CD4-positive, alpha-beta T cell treated with Interferon gamma for 1 hour (primary cell): Measurements from ENCODE around the gene VEZF1.

Experiments used
- DNase-seq: peaks from one replicate; pipeline ENCODE4 v3.0.0-alpha.2; 2020

The VEZF1 gene

GRCh38 chr17:57924677-57925076, 63.4 kb downstream of the VEZF1 start:
- no peak for DNase-seq
